Tibial nerve (tissue), 4 donors: Measurements from ENCODE around the gene GLRA2. TPM values are rescaled to one million over a fixed set of nuclear protein-coding genes. Genes with fewer than 3 reads are reported as not detected.

Experiments
- DNase-seq, 2 donors: peaks; one replicate each; pipeline ENCODE4 v3.0.0-alpha.2; 2019; ENCODE audit warnings: low spot score in 2 of 2
- H3K27ac ChIP-seq, 4 donors: fragments of 200-600 bp; sonication (generic) in 3 of 4; one replicate each; pipeline ENCODE4 v1.5.1; 2017 to 2019; ENCODE audit warnings: mild to moderate bottlenecking in 1 of 4
- H3K27me3 ChIP-seq, 2 donors: fragments of 200-600 bp; sonication (generic) in 1 of 2; one replicate each; pipeline versions ENCODE4 v1.5.1 to v1.6.0; 2017 to 2019
- H3K36me3 ChIP-seq, 3 donors: fragments of 200-600 bp; sonication (generic); one replicate each; pipeline ENCODE4 v1.5.1; 2018 to 2019
- H3K4me1 ChIP-seq, 4 donors: fragments of 200-600 bp; sonication (generic) in 3 of 4; one replicate each; pipeline ENCODE4 v1.5.1; 2017 to 2019
- H3K4me3 ChIP-seq, 4 donors: fragments of 200-600 bp; sonication (generic) in 3 of 4; one replicate each; pipeline ENCODE4 v1.5.1; 2017 to 2019; ENCODE audit warnings: mild to moderate bottlenecking in 1 of 4, moderate library complexity in 1 of 4
- H3K9me3 ChIP-seq, 4 donors: fragments of 200-600 bp; sonication (generic) in 3 of 4; one replicate each; pipeline ENCODE4 v1.5.1; 2017 to 2019
- CTCF ChIP-seq, 5 experiments: fragments of 200-600 bp in 3 of 5; fragments of 450-650 bp in 2 of 5; sonication (generic) in 3 of 5; IDR thresholded peaks; one replicate each; pipeline ENCODE4 v1.5.1; 2016 to 2019; ENCODE audit warnings: antibody characterized with exemption in 5 of 5, mild to moderate bottlenecking in 3 of 5, moderate library complexity in 2 of 5
- EP300 ChIP-seq, 2 donors: sonication (generic); formaldehyde crosslinking; IDR thresholded peaks; one replicate each; pipeline ENCODE4 v1.6.1; 2017; ENCODE audit warnings: antibody characterized with exemption in 2 of 2, mild to moderate bottlenecking in 1 of 2
- POLR2A ChIP-seq, 2 donors: fragments of 450-650 bp; IDR thresholded peaks; one replicate each; pipeline ENCODE4 v1.6.1; 2017; ENCODE audit warnings: antibody characterized with exemption in 2 of 2, mild to moderate bottlenecking in 2 of 2, moderate library complexity in 2 of 2
- WGBS, 2 donors: methylation state at CpG; one replicate each; pipeline ENCODE4 v1.1.5; 2018; 5-methylcytosine and 5-hydroxymethylcytosine counted together
- total RNA-seq, 4 donors: library from RNA; depleted of rRNA; stranded (reverse); fragments of >200 nt; gene quantifications; one replicate each; pipeline ENCODE4 v1.1.0, GENCODE V29; 2016

Gene GLRA2
- total RNA-seq, 4 donors from 2014 or later: not detected

- 54 to 67% methylated on average over 4 of the region's 4 CpGs for WGBS, 2 donors
- no peak for TF ChIP-seq CTCF (IDR thresholded peaks at IDR 0.05)
- TF ChIP-seq POLR2A (IDR thresholded peaks at IDR 0.05): no peak
- no peak for TF ChIP-seq EP300 (IDR thresholded peaks at IDR 0.05)
- H3K27ac ChIP-seq: no peak overlapping the region
Measured at GRCh38 chrX:14616836-14617235, 87.5 kb downstream of the GLRA2 start.

DNA sequence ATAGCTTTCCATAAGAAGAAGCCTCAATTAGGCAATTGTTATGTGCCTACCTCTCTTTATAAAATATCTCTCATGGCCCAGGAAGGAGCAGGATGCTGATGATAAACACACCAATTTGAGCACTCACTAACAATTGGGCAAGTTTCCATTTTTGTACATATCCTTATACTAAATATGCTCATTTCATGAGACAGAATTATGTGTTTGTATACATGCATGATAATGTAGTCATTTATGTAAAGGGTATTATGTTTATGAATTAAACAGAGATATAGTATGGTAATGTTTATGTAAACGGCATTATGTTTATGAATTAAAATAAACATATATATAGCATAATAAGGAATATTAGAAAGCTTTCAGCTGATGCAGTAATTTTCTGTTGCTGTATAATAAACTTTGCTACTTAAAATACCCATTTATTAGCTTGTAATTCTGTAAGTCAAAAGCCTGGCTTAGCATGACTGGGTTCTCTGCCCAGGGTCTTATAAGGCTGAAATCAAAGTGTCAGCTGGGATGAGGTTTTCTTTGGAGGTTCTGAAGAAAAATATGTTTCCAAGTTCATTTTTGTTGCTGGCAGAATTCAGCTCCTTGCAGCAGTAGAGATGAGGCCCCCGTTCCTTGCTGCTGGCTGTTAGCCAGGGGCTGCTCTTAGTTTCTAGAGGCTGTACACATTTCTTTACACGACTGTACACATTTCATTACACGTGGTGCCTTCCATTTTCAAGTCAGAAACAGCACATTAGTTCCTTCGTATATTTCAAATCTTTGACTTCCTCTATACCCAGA, 89.0 kb downstream of the GLRA2 start:
- Histone ChIP-seq H3K27me3 (no peaks in the 10 kb centered on the region), H3K36me3 (no peaks in the 10 kb centered on the region), H3K9me3 (peaks cover 0 to 3% (median 0%) of the 10 kb centered on the region in 4 donors), H3K27ac (no peak overlapping the region), H3K4me3 (no peak overlapping the region), H3K4me1 (no peaks in the 10 kb centered on the region)
- DNase-seq: no peak
- no peak for TF ChIP-seq EP300 (IDR thresholded peaks at IDR 0.05)
- TF ChIP-seq POLR2A (IDR thresholded peaks at IDR 0.05): no peak
- TF ChIP-seq CTCF (IDR thresholded peaks at IDR 0.05): no peak
- WGBS, 2 donors: 37 to 47% methylated on average over 5 of the region's 5 CpGs

More at GRCh38 chrX:14616836-14617235, 87.5 kb downstream of the GLRA2 start:
- H3K4me1 ChIP-seq: no peaks in the 10 kb centered on the region
- no peak overlapping the region for H3K4me3 ChIP-seq
- H3K36me3 ChIP-seq: no peaks in the 10 kb centered on the region
- no peaks in the 10 kb centered on the region for H3K9me3 ChIP-seq
- no peak for DNase-seq
- H3K27me3 ChIP-seq: no peaks in the 10 kb centered on the region

DNA sequence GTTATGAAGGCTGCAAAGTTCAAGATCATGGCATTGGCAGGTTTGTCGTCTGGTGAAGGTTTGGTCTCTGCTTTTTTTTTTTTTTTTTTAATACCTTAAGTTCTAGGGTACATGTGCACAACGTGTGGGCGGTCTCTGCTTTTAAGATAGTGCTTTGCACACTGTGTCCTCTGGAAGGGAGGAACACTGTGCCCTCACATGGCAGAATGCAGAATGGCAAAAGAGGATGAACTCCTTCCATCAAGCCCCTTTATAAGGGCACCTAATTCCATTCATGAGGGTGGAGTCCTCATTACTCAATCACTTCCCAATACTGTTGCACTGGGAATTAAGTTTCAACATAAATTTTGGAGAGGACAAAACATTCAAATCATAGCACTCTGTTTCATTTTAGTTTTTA, 101.4 kb downstream of the GLRA2 start:
- H3K27ac ChIP-seq: no peak overlapping the region
- 46 to 57% methylated on average over 3 of the region's 3 CpGs for WGBS, 2 donors
- H3K27me3 ChIP-seq: no peaks in the 10 kb centered on the region
- H3K9me3 ChIP-seq: no peaks in the 10 kb centered on the region
- no peak for DNase-seq
- H3K4me1 ChIP-seq: no peaks in the 10 kb centered on the region
- TF ChIP-seq EP300 (IDR thresholded peaks at IDR 0.05): no peak
- TF ChIP-seq CTCF (IDR thresholded peaks at IDR 0.05): no peak
- H3K4me3 ChIP-seq: no peak overlapping the region
- no peaks in the 10 kb centered on the region for H3K36me3 ChIP-seq

- Histone ChIP-seq H3K4me3 (no peak overlapping the region), H3K9me3 (no peaks in the 10 kb centered on the region), H3K36me3 (no peaks in the 10 kb centered on the region), H3K27ac (no peak overlapping the region), H3K27me3 (no peaks in the 10 kb centered on the region), H3K4me1 (no peaks in the 10 kb centered on the region)
- no peak for TF ChIP-seq EP300 (IDR thresholded peaks at IDR 0.05)
- DNase-seq: no peak
- 74 to 92% methylated on average over 3 to 4 of the region's 4 CpGs for WGBS, 2 donors
Measured at GRCh38 chrX:14641681-14642655, 112.6 kb downstream of the GLRA2 start.

DNA sequence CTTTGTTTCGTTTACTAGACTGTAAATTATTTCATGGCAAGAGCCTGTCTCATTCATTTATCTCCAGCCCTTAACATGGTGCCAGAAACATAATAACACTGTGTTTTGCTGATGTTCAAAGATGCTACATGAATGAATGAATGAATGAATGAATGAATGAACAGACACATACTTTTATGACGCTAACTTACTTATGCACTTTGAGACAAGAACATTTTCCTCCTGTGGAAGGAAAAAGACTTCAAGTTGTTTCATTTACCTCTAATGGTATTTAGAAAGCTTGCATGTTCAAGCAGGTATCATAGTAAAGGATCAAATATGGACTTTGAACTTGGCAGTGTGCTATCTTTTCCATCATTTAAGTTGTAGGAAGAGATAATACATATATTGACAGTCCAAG, 131.6 kb downstream of the GLRA2 start:
- Histone ChIP-seq H3K27me3 (no peaks in the 10 kb centered on the region), H3K27ac (no peak overlapping the region), H3K4me3 (no peak overlapping the region), H3K4me1 (no peaks in the 10 kb centered on the region), H3K36me3 (no peaks in the 10 kb centered on the region), H3K9me3 (no peaks in the 10 kb centered on the region)
- no peak for DNase-seq
- 66 to 95% methylated on average over 2 of the region's 2 CpGs for WGBS, 2 donors
- TF ChIP-seq CTCF (IDR thresholded peaks at IDR 0.05) (no peak), POLR2A (IDR thresholded peaks at IDR 0.05) (no peak), EP300 (IDR thresholded peaks at IDR 0.05) (no peak)
